GM08714 (cell line): ENCODE results near the gene CMSS1.

Experiments
- H3K4me3 ChIP-seq: fragments of 200-500 bp; sonication (Bioruptor generic); 2 replicates; pipeline ENCODE4 v1.5.1; 2014; ENCODE audit warnings: mild to moderate bottlenecking, low read length, inconsistent platforms
- ZNF274 ChIP-seq: IDR thresholded peaks from 2 replicates; pipeline ENCODE4 v1.6.1; 2012; ENCODE audit warnings: mild to moderate bottlenecking, low read depth, low read length

CMSS1 gene

GRCh38 chr3:100155128-100155527 is 337.5 kb downstream of the CMSS1 start:
- no peak for TF ChIP-seq ZNF274
- no peak overlapping the region for H3K4me3 ChIP-seq

GRCh38 chr3:100155590-100155989 is 337.9 kb downstream of the CMSS1 start:
- no peak overlapping the region for H3K4me3 ChIP-seq
- TF ChIP-seq ZNF274: no peak

- no peak for TF ChIP-seq ZNF274
- H3K4me3 ChIP-seq: no peak overlapping the region
Measured at GRCh38 chr3:100157685-100158084, 340.0 kb downstream of the CMSS1 start.

- no peak overlapping the region for H3K4me3 ChIP-seq
- no peak for TF ChIP-seq ZNF274
Measured at GRCh38 chr3:100158918-100159330, 341.3 kb downstream of the CMSS1 start.

- no peak for TF ChIP-seq ZNF274
- H3K4me3 ChIP-seq: no peak overlapping the region
Measured at GRCh38 chr3:100159331-100160153, 341.9 kb downstream of the CMSS1 start.

GRCh38 chr3:100160521-100160920 is 342.9 kb downstream of the CMSS1 start:
- no peak for TF ChIP-seq ZNF274

GRCh38 chr3:100163787-100164186 is 346.1 kb downstream of the CMSS1 start:
- no peak overlapping the region for H3K4me3 ChIP-seq
- no peak for TF ChIP-seq ZNF274

More at GRCh38 chr3:100160521-100160920, 342.9 kb downstream of the CMSS1 start:
- no peak overlapping the region for H3K4me3 ChIP-seq

GRCh38 chr3:100164743-100165142 is 347.1 kb downstream of the CMSS1 start:
- no peak overlapping the region for H3K4me3 ChIP-seq
- no peak for TF ChIP-seq ZNF274

GRCh38 chr3:100165926-100166550 is 348.4 kb downstream of the CMSS1 start:
- no peak overlapping the region for H3K4me3 ChIP-seq
- TF ChIP-seq ZNF274: no peak

- TF ChIP-seq ZNF274: no peak
- H3K4me3 ChIP-seq: no peak overlapping the region
Measured at GRCh38 chr3:100169201-100169920, 351.7 kb downstream of the CMSS1 start.

GRCh38 chr3:100170486-100170885 is 352.8 kb downstream of the CMSS1 start:
- H3K4me3 ChIP-seq: no peak overlapping the region
- TF ChIP-seq ZNF274: no peak

- no peak overlapping the region for H3K4me3 ChIP-seq
- TF ChIP-seq ZNF274: no peak
Measured at GRCh38 chr3:100171211-100171914, 353.7 kb downstream of the CMSS1 start.

GRCh38 chr3:100173961-100174360 is 356.3 kb downstream of the CMSS1 start:
- no peak overlapping the region for H3K4me3 ChIP-seq
- TF ChIP-seq ZNF274: no peak

GRCh38 chr3:100175637-100176280 is 358.1 kb downstream of the CMSS1 start:
- H3K4me3 ChIP-seq: no peak overlapping the region
- TF ChIP-seq ZNF274: no peak
